NCI-H2227 (cell line): ENCODE measurements around the gene PCSK6.

Experiments
- DNase-seq: peaks from one replicate; lab custom pipeline; 2025; ENCODE audit not compliant: unreplicated experiment; lab: John Stamatoyannopoulos, UW

PCSK6 gene

DNA sequence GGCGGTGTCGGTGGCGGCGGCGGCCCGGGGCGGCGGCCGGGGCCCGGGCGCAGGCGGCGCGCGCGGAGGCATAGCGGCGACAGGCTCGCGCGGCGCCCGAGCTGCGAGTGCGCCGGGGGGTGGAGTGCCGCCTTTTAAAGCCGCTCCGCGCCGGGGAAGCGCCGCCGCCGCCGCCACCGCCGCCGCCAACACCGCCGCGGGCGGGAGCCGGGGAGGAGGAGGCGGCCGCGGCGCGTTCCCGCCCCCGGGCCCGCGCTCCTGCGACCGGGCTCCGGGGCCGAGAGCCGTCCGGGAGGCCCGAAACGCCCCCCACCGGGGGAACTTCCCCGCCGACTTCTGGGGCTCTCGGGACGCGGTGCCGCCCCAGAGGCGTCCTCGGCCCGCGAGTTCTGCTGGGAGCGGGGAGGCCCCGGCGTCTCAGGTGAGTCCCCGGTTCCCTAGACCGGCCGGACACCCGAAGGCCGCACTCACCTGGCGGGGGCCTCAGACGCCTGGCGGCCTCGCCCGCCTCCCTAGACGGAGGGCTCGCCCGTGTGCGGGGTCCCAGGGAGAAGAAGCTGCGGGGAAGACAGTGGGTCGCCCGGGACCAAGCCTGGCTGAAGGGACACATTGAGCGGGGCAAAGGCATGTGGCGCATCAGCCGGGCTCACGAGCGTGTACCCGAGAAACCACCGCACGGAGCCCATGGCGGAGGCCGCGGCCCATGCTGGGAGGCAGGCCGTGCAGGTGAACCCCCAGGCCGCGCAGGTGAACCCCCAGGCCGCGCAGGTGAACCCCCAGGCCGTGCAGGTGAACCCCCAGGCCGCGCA, at the start of gene PCSK6:
TSS of gene PCSK6 (minus strand) at position 109 of the 809 bp plus-strand sequence. CDS start at position 72, 37 bp downstream.
- peak; percentile 15 for DNase-seq

DNA sequence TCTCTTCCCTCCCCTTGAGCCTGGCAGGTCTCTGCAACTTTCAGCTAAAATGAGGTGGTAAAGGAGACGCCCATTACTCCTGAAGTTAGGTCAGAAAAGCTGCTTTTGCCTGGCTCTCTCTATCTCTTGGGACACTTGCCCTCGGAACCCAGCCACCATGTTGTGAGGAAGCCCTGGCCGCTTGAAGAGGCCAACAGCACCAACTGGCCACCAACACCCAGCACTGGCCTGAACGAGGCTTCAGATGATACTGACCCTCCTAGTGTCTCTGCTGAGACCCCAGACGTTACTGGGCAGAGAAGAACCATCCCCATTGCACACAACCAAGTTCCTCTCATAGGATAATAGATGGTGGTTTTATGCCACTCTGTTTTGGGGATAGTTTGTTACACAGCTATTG, 49.5 kb upstream of the PCSK6 start:
- no peak for DNase-seq

DNA sequence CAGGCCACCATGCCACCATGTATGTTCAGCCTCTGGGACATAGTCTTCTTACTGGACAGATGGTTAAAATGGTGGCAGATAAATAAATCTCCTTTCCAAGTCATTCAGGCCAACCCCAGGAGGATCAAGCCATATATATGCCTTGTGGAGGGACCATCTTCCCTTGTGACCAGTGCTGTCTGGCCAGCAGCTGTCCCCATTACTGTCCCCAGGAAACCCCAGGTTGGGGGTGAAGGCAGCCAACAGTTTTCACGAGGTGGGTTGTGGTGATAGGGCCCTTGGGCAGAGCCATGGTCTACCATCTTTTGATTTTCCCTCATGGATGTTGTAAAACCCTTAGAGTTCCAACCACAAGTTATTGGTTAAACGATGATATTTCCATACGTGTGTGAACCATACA, 48.7 kb upstream of the PCSK6 start:
- DNase-seq, result no peak

DNA sequence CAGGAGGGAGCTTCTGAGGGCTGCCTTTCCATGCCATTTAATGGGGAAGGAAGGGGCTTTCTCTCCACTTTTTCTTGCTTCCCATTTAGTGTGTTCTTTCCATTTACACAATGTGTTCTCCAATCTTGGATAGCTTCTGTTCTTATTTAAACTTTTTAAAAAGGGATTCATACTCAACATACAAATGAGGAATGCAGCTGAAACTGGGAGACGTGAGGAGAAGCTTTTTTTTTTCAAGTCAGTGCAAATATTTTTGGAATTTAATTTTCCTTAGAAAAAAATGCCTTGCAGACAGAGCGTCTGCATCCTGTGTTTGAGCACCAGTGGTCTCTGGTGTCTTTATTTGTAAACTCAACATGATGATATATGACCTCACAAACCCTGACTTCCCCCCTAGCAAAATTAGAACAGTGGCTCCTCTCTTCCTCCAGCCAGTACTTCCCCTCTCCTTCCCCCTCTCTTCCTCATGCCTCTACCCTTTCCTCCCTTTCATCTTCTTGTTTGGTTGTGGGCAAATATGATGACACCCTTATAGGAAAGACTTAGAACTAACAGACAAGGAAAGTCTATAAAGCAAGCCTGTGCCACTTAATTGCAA, 48.1 kb upstream of the PCSK6 start:
- DNase-seq, result no peak

DNA sequence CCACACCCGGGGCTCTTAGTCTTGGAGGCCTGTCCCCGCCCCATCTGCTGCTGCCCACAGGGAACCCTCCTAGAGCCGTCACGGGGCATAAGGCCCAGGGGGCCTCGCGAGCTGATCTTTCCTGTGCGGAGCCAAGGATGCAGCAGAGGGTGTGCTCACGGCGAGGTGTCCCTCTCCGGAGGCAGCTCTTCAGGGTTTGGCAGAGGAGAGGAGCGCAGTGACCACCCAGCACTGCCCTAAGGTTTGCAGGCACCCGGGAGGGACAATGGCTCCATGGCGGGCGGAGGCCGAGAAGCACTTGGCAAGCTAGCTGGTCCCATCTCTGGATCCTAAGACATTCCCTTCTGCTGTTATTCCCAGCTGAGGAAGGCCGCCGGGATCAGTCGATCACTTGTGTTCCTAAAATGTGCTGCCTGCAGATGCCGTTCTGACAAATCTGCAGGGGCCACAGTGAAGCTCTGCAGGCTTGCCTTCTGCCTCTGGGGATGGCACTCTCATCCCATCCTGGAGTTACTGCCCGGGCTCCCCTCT, 47.4 kb upstream of the PCSK6 start:
- no peak for DNase-seq

DNA sequence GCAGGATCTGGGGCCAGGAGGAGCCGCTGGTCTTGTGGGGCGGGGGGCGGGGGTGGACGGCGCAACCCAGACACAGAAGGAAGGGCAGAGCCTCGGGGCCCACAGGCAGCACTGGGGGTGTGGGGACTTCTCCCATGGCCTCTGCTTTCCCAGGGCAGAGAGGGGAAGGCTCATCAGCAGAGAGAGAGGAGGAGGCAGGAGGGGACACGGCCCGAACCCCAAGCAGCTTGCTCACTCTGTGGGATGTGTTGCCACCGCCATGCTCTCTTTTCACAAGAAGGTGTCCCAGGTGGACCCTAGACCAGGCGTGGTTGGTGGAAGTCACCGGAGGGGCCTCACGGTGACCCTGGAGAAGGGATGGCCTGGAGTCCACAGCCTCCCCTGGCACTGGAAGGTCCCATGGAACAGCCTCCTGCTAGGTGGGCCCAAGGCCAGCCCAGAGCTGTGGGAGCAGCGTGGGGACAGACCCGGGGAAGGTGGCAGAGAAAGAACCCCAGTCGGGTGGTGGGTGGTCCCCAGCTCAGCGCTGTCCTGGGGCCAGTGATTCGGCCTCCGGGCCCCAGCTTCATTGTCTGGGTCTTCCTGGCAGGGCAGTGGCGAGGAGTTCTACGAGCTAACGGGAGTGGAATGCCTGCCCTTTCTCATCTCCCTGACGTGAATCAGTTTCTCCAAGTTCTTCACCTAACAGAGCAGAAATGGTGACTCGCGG, 46.8 kb upstream of the PCSK6 start:
- DNase-seq, result no peak

DNA sequence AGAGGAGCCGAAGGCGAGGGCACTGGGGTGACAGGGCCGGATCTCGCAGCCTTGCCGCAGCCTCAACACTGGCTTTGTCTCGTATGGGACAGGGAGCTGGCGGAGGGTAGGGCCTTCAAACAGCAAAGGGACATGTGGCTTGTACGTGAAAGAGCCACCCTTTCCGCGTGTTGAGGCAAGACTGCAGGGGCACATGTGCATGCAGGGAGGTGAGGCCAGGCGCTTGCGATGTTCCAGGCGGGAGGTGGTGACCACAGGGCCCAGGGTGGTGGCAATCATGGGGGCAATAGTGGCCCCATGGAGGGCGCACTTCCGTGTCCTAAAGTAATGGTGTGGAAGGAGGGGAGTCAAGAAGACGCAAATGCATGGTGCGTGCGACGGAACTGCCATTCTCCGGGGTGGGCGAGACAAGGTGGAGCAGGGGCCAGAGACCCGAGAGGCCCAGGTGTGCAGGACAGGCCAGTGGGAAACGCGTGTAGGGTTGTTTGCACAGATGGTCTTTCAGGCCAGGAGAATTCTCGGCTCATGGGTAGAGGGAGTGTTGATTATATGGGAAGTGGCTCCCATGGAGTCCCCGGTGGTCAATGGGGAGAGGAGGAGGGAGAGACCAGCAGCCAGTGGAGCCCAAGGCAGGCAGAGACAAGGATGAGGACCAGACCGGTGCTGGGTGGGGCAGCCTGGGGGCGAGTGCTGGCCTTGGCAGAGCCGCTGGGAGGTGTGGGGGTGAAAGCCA, 45.8 kb upstream of the PCSK6 start:
- no peak for DNase-seq

DNA sequence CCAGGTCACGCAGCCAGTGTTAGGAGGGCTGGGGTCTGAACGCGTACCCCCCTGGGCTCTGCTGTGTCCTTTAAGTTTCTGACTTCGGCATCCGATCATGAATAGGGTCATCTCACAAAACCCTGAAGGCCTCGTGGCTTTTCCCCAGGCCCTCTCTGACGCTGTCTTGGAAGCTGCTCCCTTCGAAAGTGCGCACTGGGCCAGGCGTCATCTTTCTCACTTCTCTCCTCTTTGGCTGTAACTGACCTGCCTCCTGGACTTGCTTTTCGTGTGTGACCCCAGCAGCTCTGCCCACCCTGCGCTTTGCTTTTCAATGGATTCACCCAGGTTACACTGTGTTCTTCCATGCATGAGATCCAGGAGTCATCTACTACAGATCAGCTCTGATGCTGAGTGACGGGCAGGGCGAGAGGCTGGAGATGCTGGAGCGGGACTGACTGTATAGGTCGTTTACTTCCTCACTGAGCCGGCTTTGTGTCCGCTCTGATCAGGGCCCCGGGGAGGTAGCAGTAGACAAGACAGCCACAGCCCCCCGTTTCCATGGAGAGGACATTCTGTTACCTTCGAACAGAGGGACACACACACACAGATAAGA, 45.0 kb upstream of the PCSK6 start:
- DNase-seq, result no peak

DNA sequence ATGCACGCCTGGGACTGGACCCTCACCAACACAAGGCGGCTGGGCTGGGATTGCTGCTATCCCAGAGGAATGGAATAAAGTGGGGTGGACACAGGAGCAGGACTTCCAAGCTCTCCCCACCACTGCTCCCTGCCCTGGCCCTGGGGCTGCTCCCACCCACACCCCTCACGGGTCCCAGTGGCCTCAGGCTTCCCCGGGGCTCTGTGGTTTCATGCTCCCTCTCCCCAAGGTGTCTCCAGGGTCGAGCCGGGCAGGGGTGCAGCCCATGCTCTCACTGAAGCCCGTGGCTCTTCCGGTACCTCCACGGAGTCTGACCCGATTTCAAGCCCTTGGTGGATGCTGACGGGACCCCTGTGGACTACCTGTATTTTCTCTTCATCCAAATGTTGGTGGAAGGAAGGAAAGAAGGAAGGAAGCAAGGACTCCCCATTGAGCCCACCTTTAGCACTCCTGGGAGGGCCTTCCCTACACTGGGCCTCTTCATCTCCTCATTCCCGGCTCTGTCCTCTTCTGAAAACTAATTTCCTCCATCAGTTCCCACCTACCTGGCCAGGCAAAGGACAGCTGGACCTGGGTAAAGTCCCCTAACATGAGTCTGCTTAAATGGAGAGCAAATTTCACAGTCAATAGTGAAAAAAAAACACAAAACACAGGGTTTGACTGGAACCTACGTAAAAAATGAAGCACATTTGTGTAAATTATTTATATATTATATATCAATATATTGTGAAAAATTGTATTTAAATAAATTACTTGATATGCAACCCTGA, 44.0 kb upstream of the PCSK6 start:
- DNase-seq, result no peak

DNA sequence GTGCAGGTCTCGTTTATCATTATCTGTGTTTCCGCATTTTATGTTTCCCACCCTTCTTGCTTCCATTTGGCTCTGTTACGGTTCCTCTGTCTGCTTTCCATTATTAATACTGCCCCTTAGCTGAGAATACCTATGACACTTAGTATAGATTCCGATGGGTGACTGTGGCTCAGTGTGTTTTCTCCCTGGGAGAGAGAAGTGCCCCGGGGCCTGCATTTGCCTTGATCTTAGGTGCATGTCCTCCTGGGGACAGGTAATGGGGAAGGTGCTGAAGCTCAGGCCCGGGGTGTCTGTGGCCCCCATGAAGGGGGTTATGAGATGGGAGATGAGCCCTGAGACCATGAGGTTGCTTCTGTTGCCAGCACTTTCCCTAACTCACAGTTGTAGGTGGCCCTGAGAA, 43.4 kb upstream of the PCSK6 start:
- DNase-seq, result no peak

DNA sequence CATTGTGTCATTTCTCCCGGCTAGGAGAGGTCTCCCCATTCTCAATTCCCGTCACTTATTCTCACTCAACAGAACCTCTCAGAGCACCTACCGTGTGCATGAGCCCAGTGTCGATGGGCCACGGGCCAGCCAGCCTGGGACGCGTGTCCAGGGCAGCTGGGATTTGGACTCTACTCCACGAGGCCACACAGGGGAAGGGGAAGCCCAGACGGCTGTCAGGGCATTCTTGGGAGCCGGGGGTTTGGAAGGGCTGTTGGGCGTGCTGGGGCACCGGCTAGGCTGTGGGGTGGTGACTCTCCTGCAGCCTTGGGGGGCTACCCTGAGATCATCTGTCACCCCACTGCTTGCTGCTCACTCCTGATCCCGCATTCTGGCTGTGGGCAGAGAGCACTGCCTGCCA, 41.7 kb upstream of the PCSK6 start:
- DNase-seq, result no peak

DNA sequence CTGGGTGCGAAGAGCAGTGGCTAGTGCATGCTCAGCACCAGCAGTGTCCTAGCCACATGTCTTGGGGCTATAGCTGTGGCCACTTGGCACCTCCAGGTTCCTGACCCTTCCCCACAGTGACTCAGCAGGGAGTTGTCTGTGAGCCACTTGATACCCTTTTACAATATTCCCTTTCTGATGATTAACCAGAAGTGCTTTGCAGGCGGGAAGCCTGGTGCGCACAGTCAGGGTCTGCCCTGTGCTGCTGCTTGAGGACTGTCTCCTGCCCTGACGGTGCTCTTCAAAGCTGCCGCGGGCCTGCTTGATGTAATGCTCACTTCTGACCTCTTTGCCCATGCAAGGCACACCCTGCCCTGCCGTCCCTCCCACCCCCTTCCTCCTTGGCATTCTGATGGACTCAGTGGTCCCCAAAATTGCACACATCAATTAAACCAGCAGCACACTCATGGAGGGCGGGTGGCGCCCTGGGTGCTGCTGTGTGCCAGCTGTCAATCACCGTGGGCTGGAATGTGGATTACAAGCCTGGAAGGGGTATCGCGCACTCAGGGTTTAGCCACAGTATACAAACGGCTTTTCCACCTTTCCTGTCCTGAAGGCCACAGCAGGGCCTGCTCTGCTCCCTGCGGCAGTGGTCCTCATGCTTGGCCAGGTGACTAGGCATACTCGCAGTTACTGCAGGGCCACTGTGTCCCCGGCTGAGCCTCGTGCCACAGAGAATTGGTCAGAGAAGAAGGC, 40.9 kb upstream of the PCSK6 start:
- no peak for DNase-seq

DNA sequence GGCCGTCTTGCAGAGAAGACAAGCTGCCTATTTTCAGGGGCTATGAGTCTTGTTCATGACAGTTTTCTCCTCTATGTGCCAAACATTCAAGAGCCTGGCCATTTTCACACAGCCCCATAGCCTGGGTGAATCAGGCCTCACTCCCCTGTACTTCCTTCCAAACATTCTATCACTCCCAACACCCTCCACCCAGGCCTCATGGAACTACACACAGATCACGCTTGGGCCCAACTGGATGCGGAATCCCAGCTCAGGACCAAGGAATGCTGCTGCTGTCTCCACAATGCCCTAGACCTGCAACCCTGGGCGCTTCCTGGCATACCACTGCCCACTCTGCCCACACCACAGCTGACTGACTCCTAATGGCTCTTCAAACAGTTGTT, 39.4 kb upstream of the PCSK6 start:
- no peak for DNase-seq

DNA sequence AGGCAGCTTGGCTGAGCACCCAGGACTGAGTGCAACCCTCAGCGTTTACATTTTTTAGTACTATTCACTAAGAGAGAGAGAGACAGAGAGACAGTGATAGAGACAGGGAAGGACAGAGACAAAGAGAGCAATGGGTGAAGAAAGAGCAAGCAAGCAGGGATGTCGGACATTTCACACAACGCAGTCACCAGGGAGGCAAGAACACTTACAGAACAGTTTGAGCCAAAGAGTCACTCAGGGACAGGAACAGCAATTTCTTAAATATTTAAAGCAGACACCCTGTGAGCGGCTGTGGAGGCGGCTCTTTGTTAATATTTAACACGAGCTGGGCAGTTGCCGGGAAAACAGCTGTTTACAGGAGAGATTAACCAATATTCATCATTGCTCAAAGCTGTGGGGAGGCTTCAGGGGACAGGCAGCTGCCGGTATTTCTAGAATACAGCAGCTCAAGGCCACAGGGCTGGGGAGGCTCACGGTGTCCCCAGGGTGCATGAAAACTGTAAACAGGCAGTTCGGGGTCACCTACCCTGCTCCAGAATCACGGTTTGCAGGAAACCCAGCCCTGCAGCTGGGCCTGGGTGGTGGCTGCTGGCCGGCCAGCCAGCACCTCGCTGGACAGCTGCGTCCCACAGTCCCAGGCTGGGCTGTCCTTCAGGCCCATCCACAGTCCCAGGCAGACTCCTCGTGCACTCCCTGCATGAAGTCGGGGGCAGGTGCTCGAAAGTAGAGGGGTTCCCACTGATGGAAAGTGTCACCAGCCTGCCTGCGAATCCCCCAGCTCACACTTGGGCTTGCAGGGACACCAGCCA, 38.8 kb upstream of the PCSK6 start:
- no peak for DNase-seq

DNA sequence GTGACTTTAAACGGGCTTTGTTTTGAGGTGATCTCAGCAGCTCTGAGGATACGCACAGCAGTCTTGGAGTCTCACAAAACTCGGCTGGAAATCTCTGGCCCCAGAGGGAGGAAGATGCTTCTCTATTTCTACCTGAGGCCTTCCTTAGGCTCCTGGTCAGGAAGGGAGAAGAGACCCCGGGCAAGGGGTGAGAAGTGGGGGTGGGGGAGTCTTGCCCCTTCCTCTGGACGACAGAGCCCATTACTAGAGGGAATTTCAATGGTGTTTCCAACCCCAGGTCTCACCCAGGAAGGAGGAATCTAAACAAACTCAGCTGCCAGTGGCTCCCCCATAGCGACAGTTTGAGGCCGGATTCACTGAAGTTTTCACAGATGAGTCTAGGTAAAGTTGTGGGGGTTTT, 37.4 kb upstream of the PCSK6 start:
- DNase-seq, result no peak

DNA sequence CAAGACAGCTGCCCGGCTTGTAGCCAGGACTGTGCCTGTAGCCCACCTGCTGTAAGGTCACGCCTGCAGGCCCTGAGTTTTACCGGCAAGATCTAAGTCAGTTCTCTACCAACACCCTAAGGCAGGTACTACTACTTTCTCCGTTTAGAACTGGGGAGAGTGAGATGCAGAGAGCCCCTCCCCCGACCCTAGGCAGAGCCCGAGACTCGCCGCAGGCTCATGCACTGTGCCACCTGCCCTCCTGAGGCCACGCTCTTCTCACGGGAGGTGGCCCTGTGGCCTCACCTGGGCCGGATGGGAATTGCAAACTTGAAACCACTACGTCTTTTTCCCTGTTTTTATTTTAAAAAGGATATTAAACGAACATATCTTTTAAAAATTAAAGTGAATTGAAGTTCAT, 36.9 kb upstream of the PCSK6 start:
- no peak for DNase-seq

DNA sequence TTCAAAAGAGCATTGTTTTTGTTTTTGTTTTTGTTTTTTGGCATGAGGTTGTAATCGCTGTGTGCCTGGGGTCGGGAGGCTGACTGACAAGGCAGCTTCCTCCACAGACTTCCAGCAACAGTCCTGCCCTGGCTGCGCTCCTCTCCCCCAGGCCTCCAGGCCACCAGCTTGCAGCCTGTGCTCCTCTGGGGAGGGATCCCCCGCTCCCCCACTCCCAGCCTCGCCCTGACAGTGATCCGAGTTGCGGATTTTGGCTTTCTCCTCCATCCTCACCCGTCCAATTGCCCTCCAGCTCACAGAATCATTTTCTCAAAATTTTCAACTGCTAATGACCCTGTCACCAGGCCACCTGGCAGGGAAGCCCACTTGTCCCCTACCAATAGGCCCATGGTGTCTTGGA, 36.5 kb upstream of the PCSK6 start:
- no peak for DNase-seq

DNA sequence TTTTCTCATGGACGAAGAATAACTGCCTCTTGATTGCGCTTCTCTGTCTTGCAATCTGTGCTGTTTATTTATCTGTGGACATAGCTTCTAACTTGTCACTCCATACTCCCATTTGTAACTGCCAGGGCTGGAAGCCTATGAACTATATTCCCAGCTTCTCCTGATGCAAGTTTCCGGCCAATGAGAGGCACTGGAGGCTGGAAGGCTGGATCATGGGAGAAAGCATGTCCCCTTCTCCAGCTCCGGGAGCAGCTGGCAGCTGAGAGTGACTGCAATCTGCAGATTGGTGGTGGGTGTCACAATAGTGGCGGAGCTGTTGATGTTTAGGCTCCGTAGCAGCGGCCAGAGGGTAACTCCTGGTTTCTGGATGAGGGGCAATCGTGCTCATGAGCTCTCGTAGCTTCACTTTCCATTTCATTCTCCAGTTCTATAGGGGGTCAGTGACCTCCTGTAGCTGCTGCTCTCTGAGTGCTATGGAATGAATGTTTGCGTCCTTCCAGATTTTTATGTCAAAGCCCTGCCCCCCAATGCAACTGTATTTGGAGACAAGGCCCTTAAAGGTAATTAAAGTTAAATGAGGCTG, 35.7 kb upstream of the PCSK6 start:
- DNase-seq, result no peak
